Natural killer cell (primary cell): Measurements from ENCODE around the gene VSIG8. TPM values are rescaled to one million over a fixed set of nuclear protein-coding genes. Genes with fewer than 3 reads are reported as not detected.

Experiments
- ATAC-seq, 3 donors: fragments of 150-1000 bp in 2 of 3; fragments of 200-7000 bp in 1 of 3; cut with Tn5 transposase; 1 replicate in 1 of 3; 2 replicates in 2 of 3; pipeline ENCODE4 v1.10.0; 2021; ENCODE audit warnings: mild to moderate bottlenecking in 2 of 3, moderate library complexity in 2 of 3
- DNase-seq, 2 donors: peaks; one replicate each; pipeline versions ENCODE4 v3.0.0 to v3.0.0-alpha.2; 2013 to 2021; ENCODE audit warnings: mixed read lengths in 1 of 2
- H3K27ac ChIP-seq: one replicate; pipeline ENCODE4 v1.5.1; 2013; ENCODE audit warnings: mild to moderate bottlenecking, low read length
- H3K27me3 ChIP-seq: one replicate; pipeline ENCODE4 v1.6.1; 2013; ENCODE audit warnings: low read length; ENCODE audit not compliant: control insufficient read depth, insufficient read depth
- H3K36me3 ChIP-seq: one replicate; pipeline ENCODE4 v1.6.1; 2013; ENCODE audit warnings: low read length; ENCODE audit not compliant: control insufficient read depth, insufficient read depth
- H3K4me1 ChIP-seq: one replicate; pipeline ENCODE4 v1.6.1; 2013; ENCODE audit warnings: low read length; ENCODE audit not compliant: control insufficient read depth, insufficient read depth
- H3K4me3 ChIP-seq: one replicate; pipeline ENCODE4 v1.5.1; 2013; ENCODE audit warnings: low read length
- H3K9me3 ChIP-seq: one replicate; pipeline ENCODE4 v1.6.1; 2013; ENCODE audit warnings: low read length; ENCODE audit not compliant: control insufficient read depth, insufficient read depth
- H3K27ac Mint-ChIP-seq, 2 donors: one replicate each; pipeline ENCODE4 v1.8.0; 2022; ENCODE audit warnings: mild to moderate bottlenecking in 2 of 2, mixed read lengths in 2 of 2, moderate library complexity in 1 of 2
- H3K27me3 Mint-ChIP-seq, 2 donors: one replicate each; pipeline ENCODE4 v1.8.0; 2022; ENCODE audit warnings: low read depth in 2 of 2, mixed read lengths in 2 of 2
- H3K36me3 Mint-ChIP-seq: one replicate; pipeline ENCODE4 v1.8.0; 2022; ENCODE audit warnings: mixed read lengths
- H3K4me1 Mint-ChIP-seq, 2 donors: one replicate each; pipeline ENCODE4 v1.8.0; 2022; ENCODE audit warnings: mixed read lengths in 2 of 2
- H3K4me3 Mint-ChIP-seq: one replicate; pipeline ENCODE4 v1.8.0; 2022; ENCODE audit warnings: mild to moderate bottlenecking, moderate library complexity, mixed read lengths
- H3K9me3 Mint-ChIP-seq, 2 donors: one replicate each; pipeline ENCODE4 v1.8.0; 2022; ENCODE audit warnings: mixed read lengths in 2 of 2
- CTCF ChIP-seq: fragments of 200-600 bp; IDR thresholded peaks from one replicate; pipeline ENCODE4 v1.8.0; 2022; ENCODE audit warnings: antibody characterized with exemption
- WGBS: methylation state at CpG from one replicate; pipeline ENCODE4 v1.1.7; 2013; ENCODE audit warnings: missing lambda C conversion rate; ENCODE audit not compliant: insufficient coverage; 5-methylcytosine and 5-hydroxymethylcytosine counted together
- intact Hi-C: fragments of 100-400 bp; cut with micrococcal nuclease; formaldehyde crosslinking; loops from one replicate; pipeline ENCODE4 v1.14.2; 2022
- total RNA-seq, 4 donors: library from RNA; stranded (reverse); fragments of 120-200 nt in 1 of 4; gene quantifications; one replicate each; pipeline versions ENCODE4 v1.2.3 to v1.2.4, GENCODE V29; 2013 to 2022

The VSIG8 gene
- total RNA-seq, 3 donors from 2014 or later (not counting 1 experiment from before 2014, with no cell fraction given): not detected

- Mint-ChIP-seq H3K27me3 (peaks cover 20 to 35% of the 10 kb centered on the region in 2 donors), H3K27ac (no peak overlapping the region), H3K4me1 (peaks cover 39 to 42% of the 10 kb centered on the region in 2 donors), H3K36me3 (peaks cover 17% of the 10 kb centered on the region), H3K9me3 (peaks cover 5 to 6% of the 10 kb centered on the region in 2 donors), H3K4me3 (no peak overlapping the region)
- intact Hi-C loops: no loop called here
- peaks cover 24% of the 10 kb centered on the region for H3K9me3 ChIP-seq
- H3K4me3 ChIP-seq: no peak overlapping the region
- H3K27ac ChIP-seq: no peak overlapping the region
- H3K4me1 ChIP-seq: peaks cover 39% of the 10 kb centered on the region
- 96% methylated on average over 7 of the region's 7 CpGs for WGBS
- no peaks in the 10 kb centered on the region for H3K27me3 ChIP-seq
- H3K36me3 ChIP-seq: no peaks in the 10 kb centered on the region
- DNase-seq (no peak), ATAC-seq (no peak)
- no peak for TF ChIP-seq CTCF
These were observed 30.9 kb downstream of the VSIG8 start for GRCh38 chr1:159831412-159832141.

- no peak for DNase-seq
- Histone ChIP-seq H3K36me3 (no peaks in the 10 kb centered on the region), H3K4me3 (no peak overlapping the region), H3K9me3 (peaks cover 24% of the 10 kb centered on the region), H3K27ac (no peak overlapping the region), H3K4me1 (peaks cover 47% of the 10 kb centered on the region), H3K27me3 (no peaks in the 10 kb centered on the region)
- Mint-ChIP-seq H3K27ac (no peak overlapping the region), H3K9me3 (peaks cover 5 to 6% of the 10 kb centered on the region in 2 donors), H3K36me3 (peaks cover 17% of the 10 kb centered on the region), H3K27me3 (peaks cover 20 to 30% of the 10 kb centered on the region in 2 donors), H3K4me3 (no peak overlapping the region), H3K4me1 (peaks cover 47 to 51% of the 10 kb centered on the region in 2 donors)
- intact Hi-C loops: no loop called here
- WGBS: 93% methylated on average over 8 of the region's 8 CpGs
- TF ChIP-seq CTCF: no peak
- ATAC-seq: no peak
These were observed 31.7 kb downstream of the VSIG8 start for GRCh38 chr1:159830722-159831121.

GRCh38 chr1:159829822-159830465, 32.5 kb downstream of the VSIG8 start:
- TF ChIP-seq CTCF: no peak
- peaks cover 24% of the 10 kb centered on the region for H3K9me3 ChIP-seq
- Mint-ChIP-seq H3K27ac (no peak overlapping the region), H3K4me1 (peaks cover 55 to 59% of the 10 kb centered on the region in 2 donors), H3K36me3 (peaks cover 17% of the 10 kb centered on the region), H3K27me3 (peaks cover 20 to 25% of the 10 kb centered on the region in 2 donors), H3K4me3 (peak overlapping the region; percentile 50), H3K9me3 (peaks cover 5 to 6% of the 10 kb centered on the region in 2 donors)
- no peak for ATAC-seq
- peaks cover 55% of the 10 kb centered on the region for H3K4me1 ChIP-seq
- H3K4me3 ChIP-seq: no peak overlapping the region
- H3K27me3 ChIP-seq: no peaks in the 10 kb centered on the region
- no peak for DNase-seq
- H3K27ac ChIP-seq: no peak overlapping the region
- intact Hi-C loops: loop anchor here (10.0 kb wide), 1 partner anchor 1245 kb away; no protein-coding TSS in a partner anchor
- no peaks in the 10 kb centered on the region for H3K36me3 ChIP-seq
- WGBS: 96% methylated on average over 18 of the region's 18 CpGs
